ENCODE measurements around the gene GPATCH8.

GPATCH8 gene

GRCh38 chr17:44354582-44355561 is 148.3 kb downstream of the GPATCH8 start:
- DNase-seq (ENCODE audit: low spot score) = peak; percentile 85

- DNase-seq (ENCODE audit: low spot score) = no peak
These were observed 149.4 kb downstream of the GPATCH8 start for GRCh38 chr17:44353672-44354331.

- no peak for DNase-seq (ENCODE audit: low spot score)
These were observed 150.2 kb downstream of the GPATCH8 start for GRCh38 chr17:44352828-44353671.

- DNase-seq (ENCODE audit: low spot score) = no peak
These were observed 151.0 kb downstream of the GPATCH8 start for GRCh38 chr17:44351961-44352827.

DNA sequence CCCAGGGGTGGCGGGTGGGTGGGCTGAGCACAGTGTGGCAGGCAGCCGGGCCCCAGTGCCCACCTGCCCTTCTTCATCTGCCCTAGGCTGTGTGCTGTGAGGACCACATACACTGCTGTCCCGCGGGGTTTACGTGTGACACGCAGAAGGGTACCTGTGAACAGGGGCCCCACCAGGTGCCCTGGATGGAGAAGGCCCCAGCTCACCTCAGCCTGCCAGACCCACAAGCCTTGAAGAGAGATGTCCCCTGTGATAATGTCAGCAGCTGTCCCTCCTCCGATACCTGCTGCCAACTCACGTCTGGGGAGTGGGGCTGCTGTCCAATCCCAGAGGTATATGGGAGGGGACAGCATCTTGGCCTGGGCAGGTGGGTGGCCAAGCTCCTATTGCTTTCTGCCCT is 151.7 kb downstream of the GPATCH8 start:
- DNase-seq (ENCODE audit: low spot score) = no peak

DNA sequence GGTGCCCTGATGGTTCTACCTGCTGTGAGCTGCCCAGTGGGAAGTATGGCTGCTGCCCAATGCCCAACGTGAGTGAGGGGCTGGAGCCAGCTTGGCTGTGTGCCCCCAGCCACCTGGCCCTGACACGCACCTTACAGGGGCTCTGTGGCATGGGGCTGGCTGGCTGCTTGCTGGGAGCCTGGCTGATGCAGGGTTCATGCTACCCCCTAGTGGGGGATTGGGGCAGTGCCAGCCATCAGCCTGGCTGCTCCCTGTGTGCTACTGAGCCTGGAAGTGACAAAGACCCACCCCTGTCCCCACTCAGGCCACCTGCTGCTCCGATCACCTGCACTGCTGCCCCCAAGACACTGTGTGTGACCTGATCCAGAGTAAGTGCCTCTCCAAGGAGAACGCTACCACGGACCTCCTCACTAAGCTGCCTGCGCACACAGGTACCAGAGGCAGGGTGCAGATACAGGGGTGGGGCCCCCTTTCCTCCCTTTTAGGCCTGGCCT is 152.4 kb downstream of the GPATCH8 start:
- DNase-seq (ENCODE audit: low spot score) = peak; percentile 85

- no peak for DNase-seq (ENCODE audit: low spot score)
These were observed 153.6 kb downstream of the GPATCH8 start for GRCh38 chr17:44349553-44350070.

GRCh38 chr17:44348988-44349364 is 154.2 kb downstream of the GPATCH8 start:
- DNase-seq (ENCODE audit: low spot score) = no peak

- peak; percentile 84 for DNase-seq (ENCODE audit: low spot score)
These were observed 154.8 kb downstream of the GPATCH8 start for GRCh38 chr17:44348234-44348987.

All from germinal center (tissue), 1 donor.